Activated naive CD4-positive, alpha-beta T cell treated with anti-CD3 and anti-CD28 coated beads for 36 hours (primary cell): ENCODE results near the gene ZNF101. TPM values are rescaled to one million over a fixed set of nuclear protein-coding genes. Genes with fewer than 3 reads are reported as not detected.
"Not testable (repeated sequence)": the region's sequence is repeated elsewhere in the genome, so short reads cannot be mapped to it uniquely, and the experiment has no call there.

Experiments used
- CTCF ChIA-PET: fragments of 350-600 bp; sonication (Branson Sonifier 250); formaldehyde crosslinking; loops from one replicate; lab custom pipeline; 2021; ENCODE audit warnings: antibody characterized with exemption; lab: Charles Lee
- DNase-seq: peaks from one replicate; pipeline ENCODE4 v3.0.0-alpha.2; 2020
- H3K27ac Mint-ChIP-seq: one replicate; pipeline ENCODE4 v1.8.0; 2021; ENCODE audit warnings: mild to moderate bottlenecking, mixed read lengths
- H3K27me3 Mint-ChIP-seq: one replicate; pipeline ENCODE4 v1.8.0; 2021; ENCODE audit warnings: low read depth, mixed read lengths
- H3K36me3 Mint-ChIP-seq: one replicate; pipeline ENCODE4 v1.8.0; 2021; ENCODE audit warnings: low read depth, mixed read lengths
- H3K4me1 Mint-ChIP-seq: one replicate; pipeline ENCODE4 v1.8.0; 2021; ENCODE audit warnings: low read depth, mixed read lengths
- H3K4me3 Mint-ChIP-seq: one replicate; pipeline ENCODE4 v1.8.0; 2021; ENCODE audit warnings: mild to moderate bottlenecking, moderate library complexity, mixed read lengths
- H3K9me3 Mint-ChIP-seq: one replicate; pipeline ENCODE4 v1.8.0; 2021; ENCODE audit warnings: mixed read lengths
- intact Hi-C: fragments of 100-400 bp; cut with micrococcal nuclease; formaldehyde crosslinking; loops from one replicate; pipeline ENCODE4 v1.15.1; 2023
- total RNA-seq, 2 experiments: library from RNA; stranded (reverse); gene quantifications; one replicate each; pipeline ENCODE4 v1.2.3, GENCODE V29; 2021

ZNF101 gene
- total RNA-seq, 2 experiments from 2014 or later, result 51.8 to 54.3 TPM

GRCh38 chr19:19655641-19656343 is 12.8 kb upstream of the ZNF101 start:
- no peaks in the 10 kb centered on the region for H3K4me1 Mint-ChIP-seq
- intact Hi-C loops, result no loop called here
- no peak overlapping the region for H3K4me3 Mint-ChIP-seq
- H3K9me3 Mint-ChIP-seq, result no peaks in the 10 kb centered on the region
- DNase-seq, result no peak
- CTCF ChIA-PET, result no interaction called here
- H3K36me3 Mint-ChIP-seq, result peaks cover 44% of the 10 kb centered on the region
- no peak overlapping the region for H3K27ac Mint-ChIP-seq
- no peaks in the 10 kb centered on the region for H3K27me3 Mint-ChIP-seq

DNA sequence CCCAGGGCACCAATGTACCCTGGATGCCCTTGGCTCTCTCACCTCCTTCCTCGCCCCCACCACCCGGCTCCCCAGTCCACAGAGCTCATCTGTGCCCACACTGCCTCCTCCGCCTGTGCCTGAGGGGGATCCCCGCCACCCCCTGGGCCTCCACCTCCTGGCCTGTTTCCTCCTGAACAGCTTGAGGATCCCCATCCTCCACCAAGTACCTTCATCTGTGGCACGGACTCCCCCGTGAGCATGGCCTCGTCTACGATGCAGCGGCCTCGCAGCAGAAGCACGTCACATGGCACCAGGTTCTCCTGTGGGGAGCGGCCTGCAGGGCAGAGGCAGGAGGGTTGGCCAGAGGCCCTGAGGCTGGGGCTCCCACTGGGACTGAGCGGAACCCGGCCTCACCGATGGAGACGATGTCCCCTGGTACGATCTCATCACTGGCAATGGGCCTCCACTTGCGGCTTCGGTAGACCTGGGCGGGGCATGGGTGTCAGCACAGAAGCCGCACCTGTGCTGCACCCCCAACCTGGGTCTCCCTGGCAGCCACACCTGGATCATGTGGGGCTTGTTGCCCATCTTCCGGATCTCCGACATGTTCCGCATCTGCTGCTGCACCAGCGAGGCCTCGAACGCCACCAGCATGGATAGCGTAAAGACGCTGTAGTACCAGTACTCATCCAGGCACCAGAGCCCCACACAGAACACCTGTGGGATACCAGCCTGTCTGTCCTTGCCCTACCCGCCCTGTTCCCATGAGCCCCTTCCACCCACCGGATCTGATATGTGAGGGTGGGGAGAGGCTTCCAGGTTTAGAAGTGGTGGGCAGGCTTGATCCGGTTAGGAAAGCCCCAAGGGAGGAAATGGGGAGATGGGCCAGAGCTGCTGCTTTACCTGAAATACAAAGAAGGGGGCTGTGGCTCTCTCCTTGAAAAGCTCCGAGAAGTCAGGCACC is 11.9 kb upstream of the ZNF101 start:
- H3K4me1 Mint-ChIP-seq, result peaks cover 8% of the 10 kb centered on the region
- DNase-seq, result no peak
- intact Hi-C loops, result no loop called here
- peaks cover 52% of the 10 kb centered on the region for H3K36me3 Mint-ChIP-seq
- H3K27me3 Mint-ChIP-seq, result no peaks in the 10 kb centered on the region
- CTCF ChIA-PET, result interaction anchor here (0.9 kb wide), 1 partner anchor 13 kb away, joined by 3 read pairs; no protein-coding TSS in a partner anchor
- H3K4me3 Mint-ChIP-seq, result no peak overlapping the region
- H3K9me3 Mint-ChIP-seq, result no peaks in the 10 kb centered on the region
- no peak overlapping the region for H3K27ac Mint-ChIP-seq

GRCh38 chr19:19657397-19657783 is 11.2 kb upstream of the ZNF101 start:
- H3K27me3 Mint-ChIP-seq, result no peaks in the 10 kb centered on the region
- H3K4me1 Mint-ChIP-seq, result peaks cover 15% of the 10 kb centered on the region
- H3K9me3 Mint-ChIP-seq, result no peaks in the 10 kb centered on the region
- no peak for DNase-seq
- CTCF ChIA-PET, result interaction anchor here (0.9 kb wide), 1 partner anchor 13 kb away, joined by 3 read pairs; no protein-coding TSS in a partner anchor
- H3K36me3 Mint-ChIP-seq, result peaks cover 54% of the 10 kb centered on the region
- no peak overlapping the region for H3K27ac Mint-ChIP-seq
- H3K4me3 Mint-ChIP-seq, result no peak overlapping the region
- intact Hi-C loops, result no loop called here

- H3K27ac Mint-ChIP-seq, result no peak overlapping the region
- DNase-seq, result no peak
- intact Hi-C loops, result loop anchor here (5.0 to 10.0 kb wide), 2 partner anchors 272 to 375 kb away; partner anchors contain the start of gene ZNF682
- CTCF ChIA-PET, result no interaction called here
- H3K4me1 Mint-ChIP-seq, result peaks cover 20% of the 10 kb centered on the region
- peaks cover 44% of the 10 kb centered on the region for H3K36me3 Mint-ChIP-seq
- no peaks in the 10 kb centered on the region for H3K9me3 Mint-ChIP-seq
- no peak overlapping the region for H3K4me3 Mint-ChIP-seq
- no peaks in the 10 kb centered on the region for H3K27me3 Mint-ChIP-seq
Observed at GRCh38 chr19:19659646-19660245, 8.9 kb upstream of the ZNF101 start.

GRCh38 chr19:19661141-19661674 is 7.4 kb upstream of the ZNF101 start:
- H3K36me3 Mint-ChIP-seq, result peaks cover 35% of the 10 kb centered on the region
- H3K4me3 Mint-ChIP-seq, result peak overlapping the region; percentile 86
- H3K27me3 Mint-ChIP-seq, result no peaks in the 10 kb centered on the region
- peaks cover 20% of the 10 kb centered on the region for H3K4me1 Mint-ChIP-seq
- no peaks in the 10 kb centered on the region for H3K9me3 Mint-ChIP-seq
- intact Hi-C loops, result loop anchor here (5.0 to 10.0 kb wide), 2 partner anchors 274 to 374 kb away; partner anchors contain the start of gene ZNF682
- peak overlapping the region; percentile 88 for H3K27ac Mint-ChIP-seq
- no peak for DNase-seq
- CTCF ChIA-PET, result interaction anchor here (1.4 to 1.8 kb wide), 3 partner anchors 17 to 131 kb away, joined by 5 read pairs; partner anchors contain the start of gene GMIP

DNA sequence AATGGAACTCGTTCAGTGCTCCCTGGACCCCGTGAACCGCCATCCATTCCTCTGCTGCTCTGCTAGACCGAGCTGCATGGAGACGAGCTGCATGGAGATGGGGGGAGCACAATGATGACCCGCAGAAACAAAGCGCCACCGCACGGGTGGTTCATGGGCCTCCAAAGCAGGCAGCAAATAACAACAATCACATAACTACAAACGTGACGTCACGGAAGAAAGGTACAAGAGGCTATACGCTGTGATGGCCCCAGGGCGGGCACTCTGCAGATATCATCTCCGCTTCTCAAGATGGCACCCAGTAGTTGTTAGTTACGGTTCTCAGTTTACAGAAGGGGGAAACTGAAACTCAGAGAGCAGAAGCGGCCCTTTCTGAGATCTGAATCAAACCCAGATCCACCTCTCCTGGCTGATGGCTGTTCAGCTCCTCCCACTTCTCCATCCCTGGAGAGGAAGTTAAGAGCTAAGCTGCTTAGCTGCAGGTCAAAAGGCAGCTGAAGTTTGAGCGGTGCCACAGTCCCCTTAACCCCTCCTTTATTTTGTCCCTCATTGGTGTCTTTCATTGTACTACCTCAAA is 6.9 kb upstream of the ZNF101 start:
- DNase-seq, result peak; percentile 69
- H3K27me3 Mint-ChIP-seq, result no peaks in the 10 kb centered on the region
- H3K36me3 Mint-ChIP-seq, result peaks cover 30% of the 10 kb centered on the region
- CTCF ChIA-PET, result interaction anchor here (0.9 to 1.8 kb wide), 5 partner anchors 18 to 269 kb away, joined by 3 to 5 read pairs (median 5); partner anchors contain the start of gene GMIP
- peaks cover 22% of the 10 kb centered on the region for H3K4me1 Mint-ChIP-seq
- intact Hi-C loops, result loop anchor here (1.0 to 10.0 kb wide), 3 partner anchors 34 to 373 kb away; partner anchors contain the start of gene ZNF682
- no peaks in the 10 kb centered on the region for H3K9me3 Mint-ChIP-seq
- peak overlapping the region; percentile 86 for H3K4me3 Mint-ChIP-seq
- peak overlapping the region; percentile 88 for H3K27ac Mint-ChIP-seq

- Mint-ChIP-seq H3K27me3 (no peaks in the 10 kb centered on the region), H3K4me1 (peaks cover 24% of the 10 kb centered on the region), H3K27ac (peak overlapping the region; percentile 88), H3K4me3 (peak overlapping the region; percentile 86), H3K36me3 (peaks cover 28% of the 10 kb centered on the region), H3K9me3 (no peaks in the 10 kb centered on the region)
- intact Hi-C loops, result loop anchor here (1.0 to 10.0 kb wide), 3 partner anchors 35 to 372 kb away; partner anchors contain the start of gene ZNF682
- CTCF ChIA-PET, result interaction anchor here (0.9 to 1.8 kb wide), 5 partner anchors 18 to 268 kb away, joined by 3 to 5 read pairs (median 5); partner anchors contain the start of gene GMIP
- no peak for DNase-seq
Observed at GRCh38 chr19:19662344-19662743, 6.3 kb upstream of the ZNF101 start.

GRCh38 chr19:19662871-19663255 is 5.8 kb upstream of the ZNF101 start:
- CTCF ChIA-PET, result interaction anchor here (0.9 to 1.8 kb wide), 4 partner anchors 130 to 268 kb away, joined by 3 to 5 read pairs (median 4); no protein-coding TSS in a partner anchor
- H3K27ac Mint-ChIP-seq, result peak overlapping the region; percentile 88

DNA sequence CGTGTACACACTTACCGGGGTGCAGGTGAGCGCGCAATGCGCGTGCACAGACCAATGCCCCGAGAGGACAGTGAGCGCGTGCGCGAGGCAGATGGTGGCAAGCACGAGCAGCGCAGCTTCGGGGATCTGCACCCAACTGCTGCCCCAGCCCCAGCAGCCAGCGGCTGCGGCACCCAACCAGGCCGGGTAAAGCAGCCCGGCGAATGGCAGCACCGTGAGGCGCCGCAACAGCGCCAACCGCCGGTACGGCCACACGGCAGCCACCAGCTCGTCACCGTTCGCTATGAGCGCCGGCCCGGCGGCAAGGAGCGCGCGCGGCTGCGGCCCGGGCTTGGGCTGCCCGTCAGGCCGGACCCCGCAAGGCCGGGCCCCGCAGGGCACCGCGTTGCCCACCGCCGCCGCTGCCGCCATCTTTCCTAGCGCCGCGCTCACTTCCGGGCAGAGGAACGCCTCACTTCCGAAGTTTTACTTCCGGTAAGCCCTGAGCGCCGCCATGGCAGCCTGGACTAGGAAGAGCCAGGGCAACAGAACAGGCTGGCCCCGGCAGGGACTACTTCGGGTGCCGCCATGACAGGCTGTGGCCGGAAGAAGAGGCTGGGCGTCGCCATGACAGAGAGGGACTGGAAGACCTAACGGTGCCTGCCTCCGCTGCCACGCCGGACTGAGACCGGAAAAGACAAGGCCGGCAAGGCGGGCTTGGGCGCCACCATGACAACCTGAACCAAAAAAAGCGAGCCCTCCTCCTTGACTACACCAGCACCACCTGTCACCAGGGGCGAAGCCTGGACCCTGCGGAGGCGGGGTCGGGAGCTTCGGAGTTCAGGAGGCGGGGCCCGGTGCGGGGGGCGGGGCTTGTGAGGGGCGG is 5.2 kb upstream of the ZNF101 start, which contains the start of gene ATP13A1:
ATP13A1 (minus strand) TSS at position 421 of the 865 bp plus-strand sequence; CDS start at position 411, 10 bp downstream.
- CTCF ChIA-PET, result interaction anchor here (1.7 kb wide), 1 partner anchor 131 kb away, joined by 5 read pairs; no protein-coding TSS in a partner anchor
- H3K27me3 Mint-ChIP-seq, result no peaks in the 10 kb centered on the region
- no peaks in the 10 kb centered on the region for H3K9me3 Mint-ChIP-seq
- intact Hi-C loops, result loop anchor here (1.0 to 10.0 kb wide), 8 partner anchors 20 to 371 kb away; partner anchors contain the start of genes GMIP, PBX4, ZNF14 and ZNF682
- H3K27ac Mint-ChIP-seq, result peak within 1 kb of the TSS; percentile 97
- peak within 1 kb of the TSS; percentile 95 for H3K4me3 Mint-ChIP-seq
- peak; percentile 93 for DNase-seq
- H3K4me1 Mint-ChIP-seq, result peaks cover 35% of the 10 kb centered on the region
- H3K36me3 Mint-ChIP-seq, result peaks cover 20% of the 10 kb centered on the region

More at GRCh38 chr19:19662871-19663255, 5.8 kb upstream of the ZNF101 start:
- Mint-ChIP-seq H3K36me3 (peaks cover 25% of the 10 kb centered on the region), H3K9me3 (no peaks in the 10 kb centered on the region), H3K4me1 (peaks cover 28% of the 10 kb centered on the region), H3K4me3 (peak overlapping the region; percentile 86), H3K27me3 (no peaks in the 10 kb centered on the region)
- no peak for DNase-seq
- intact Hi-C loops, result loop anchor here (1.0 to 10.0 kb wide), 8 partner anchors 20 to 372 kb away; partner anchors contain the start of genes GMIP, PBX4, ZNF14 and ZNF682

- CTCF ChIA-PET, H3K4me3 Mint-ChIP-seq, H3K27ac Mint-ChIP-seq, H3K27me3 Mint-ChIP-seq, H3K9me3 Mint-ChIP-seq: not testable (repeated sequence)
- peaks cover 43% of the 10 kb centered on the region for H3K4me1 Mint-ChIP-seq
- intact Hi-C loops, result loop anchor here (5.0 to 10.0 kb wide), 4 partner anchors 132 to 502 kb away; partner anchors contain the start of genes ZNF486 and ZNF682
- DNase-seq, result peak; percentile 2
- peaks cover 24% of the 10 kb centered on the region for H3K36me3 Mint-ChIP-seq
Observed at GRCh38 chr19:19665420-19665948, 3.2 kb upstream of the ZNF101 start.
